HG02642 (cell line): ENCODE data around the gene GNG4.
"Not testable (repeated sequence)": the region's sequence is repeated elsewhere in the genome, so short reads cannot be mapped to it uniquely, and the experiment has no call there.

Experiments used
- ATAC-seq: cut with Tn5 transposase; IDR thresholded peaks from one replicate; pipeline ENCODE4 v1.9.1; 2021; ENCODE audit warnings: mild to moderate bottlenecking; ENCODE audit not compliant: unreplicated experiment, poor library complexity

The GNG4 gene

DNA sequence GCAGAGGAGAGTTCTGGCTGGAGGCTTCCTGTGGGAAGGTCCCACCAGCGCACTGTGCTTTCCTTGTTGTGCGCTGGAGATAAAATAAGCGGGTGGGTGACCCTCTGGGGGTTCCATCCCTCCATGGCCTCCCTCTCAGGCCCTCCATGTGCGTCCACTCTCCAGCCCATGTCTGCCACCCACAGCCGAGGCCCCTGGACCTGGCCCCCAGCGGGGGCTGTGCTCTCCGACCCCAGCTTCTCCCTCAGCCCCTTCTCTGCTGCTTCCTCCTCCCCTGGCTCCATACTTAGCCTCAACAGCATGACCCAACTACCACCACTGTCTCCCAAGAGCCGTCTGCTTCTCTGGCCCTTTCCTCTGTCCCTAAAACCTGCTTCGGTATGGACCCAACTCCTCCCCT lies 61.4 kb downstream of the GNG4 start:
- ATAC-seq, result no peak

DNA sequence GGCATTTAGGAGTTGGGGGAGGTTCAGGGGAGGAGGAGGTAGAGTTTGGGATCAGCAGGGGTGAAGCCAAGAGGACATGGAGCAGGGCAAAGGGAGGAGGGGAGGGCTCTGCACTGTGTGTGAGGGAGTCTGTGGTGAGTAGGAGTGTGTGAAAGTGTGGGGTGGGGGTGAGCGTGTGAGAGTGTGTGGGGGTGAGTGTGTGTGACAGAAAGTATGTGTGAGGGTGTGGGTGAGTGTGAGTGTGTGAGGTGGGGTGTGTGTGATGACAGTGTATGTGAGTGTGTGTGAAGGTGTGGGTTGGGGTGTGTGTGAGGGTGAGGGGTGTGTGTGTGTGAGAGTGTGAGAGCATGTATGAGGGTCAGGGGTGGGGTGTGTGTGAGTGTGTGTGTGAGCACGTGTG lies 62.6 kb downstream of the GNG4 start:
- no peak for ATAC-seq

DNA sequence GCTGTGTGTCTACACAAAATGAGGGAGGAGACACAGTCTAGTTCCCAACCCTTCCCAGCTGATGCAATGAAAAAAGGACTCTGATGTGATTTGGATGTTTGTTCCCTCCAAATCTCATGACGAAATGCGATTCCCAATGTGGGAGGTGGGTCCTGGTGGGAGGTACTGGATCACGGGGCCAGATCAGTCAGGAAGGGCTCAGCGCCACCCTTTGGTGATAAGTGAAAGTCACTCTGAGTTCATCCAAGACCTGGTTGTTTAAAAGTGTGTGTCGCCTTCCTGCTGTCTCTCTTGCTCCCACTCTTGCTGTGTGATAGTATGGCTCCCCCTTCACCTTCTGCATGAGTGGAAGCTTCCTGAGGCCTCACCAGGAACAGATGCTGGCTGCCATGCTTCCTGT lies 63.2 kb downstream of the GNG4 start:
- ATAC-seq, result no peak

DNA sequence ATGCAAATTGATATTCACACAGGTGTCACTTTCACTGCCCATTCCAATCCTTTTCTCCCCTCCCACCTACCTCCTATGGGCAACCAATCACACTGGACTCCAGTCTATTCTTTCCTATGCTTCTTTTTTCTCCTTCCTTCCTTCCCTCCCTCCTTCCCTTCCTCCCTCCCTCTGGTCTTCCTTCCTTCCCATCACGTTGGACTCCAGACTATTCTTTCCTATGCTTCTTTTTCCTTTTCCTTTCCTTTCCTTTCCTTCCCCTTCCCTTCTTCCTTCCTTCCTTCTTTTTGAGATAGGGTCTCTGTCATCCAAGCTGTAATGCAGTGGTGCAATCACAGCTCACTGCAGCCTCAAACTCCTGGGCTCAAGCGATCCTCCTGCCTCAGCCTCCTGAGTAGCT lies 64.6 kb downstream of the GNG4 start:
- no peak for ATAC-seq

DNA sequence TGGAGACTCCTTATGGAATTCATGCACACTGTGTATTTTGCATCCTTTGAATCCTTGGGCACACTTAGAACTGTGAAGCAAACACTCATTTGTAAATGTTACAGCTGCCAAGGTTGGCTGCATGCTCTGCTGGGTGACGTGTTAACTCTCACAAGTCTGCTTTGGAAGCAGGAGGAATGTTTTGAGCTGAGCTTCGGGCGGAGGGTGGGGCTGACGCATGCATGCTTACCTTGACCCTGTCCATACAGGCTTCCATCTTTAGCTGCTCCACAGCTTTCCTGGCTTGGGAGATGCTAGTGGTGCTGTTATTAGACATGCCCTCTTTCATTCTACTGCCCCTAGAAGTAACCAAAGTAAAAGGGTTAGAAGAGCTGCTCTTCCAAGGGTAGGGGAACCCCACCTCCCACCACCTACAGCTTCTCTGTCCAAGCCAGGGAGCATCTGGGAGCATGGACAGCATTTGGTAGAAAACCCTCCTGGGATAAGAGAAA lies 66.0 kb downstream of the GNG4 start:
- ATAC-seq, result no peak

DNA sequence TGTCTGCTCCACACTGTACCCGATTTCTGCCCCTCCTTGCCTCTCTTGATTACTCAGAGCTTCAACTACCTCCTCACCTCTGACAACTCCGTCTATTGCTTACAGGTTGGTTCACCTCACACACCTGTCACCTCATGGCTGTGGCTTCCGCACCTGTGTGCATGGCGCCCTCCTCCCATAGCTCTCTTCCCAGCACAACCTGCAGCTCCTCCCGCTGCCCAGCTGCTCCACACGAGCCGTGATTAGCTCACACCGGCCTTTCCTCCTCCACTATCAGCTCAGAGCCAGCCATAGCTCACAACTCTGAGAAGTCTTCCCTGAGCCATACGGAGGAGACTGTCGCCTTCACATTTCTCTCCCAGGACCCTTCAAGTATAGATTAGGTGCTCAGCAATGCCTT lies 67.5 kb downstream of the GNG4 start:
- ATAC-seq, result no peak

DNA sequence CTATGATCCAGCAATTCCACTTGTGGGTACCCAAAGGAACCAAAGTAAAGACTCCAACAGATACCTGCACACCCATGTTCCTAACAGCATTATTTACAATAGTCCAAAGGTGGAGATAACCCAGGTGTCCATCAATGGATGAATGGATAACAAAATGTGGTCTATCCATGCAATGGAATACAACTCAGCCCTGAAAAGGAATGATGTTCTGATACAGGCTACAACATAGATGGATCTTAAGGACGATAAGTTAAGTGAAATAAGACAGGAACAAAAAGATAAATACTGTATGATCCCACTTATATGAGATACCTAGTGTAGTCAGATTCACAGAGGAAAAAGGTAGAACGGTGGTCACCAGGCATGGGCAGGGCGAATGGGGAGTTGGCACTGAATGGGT lies 69.7 kb downstream of the GNG4 start:
- no peak for ATAC-seq

DNA sequence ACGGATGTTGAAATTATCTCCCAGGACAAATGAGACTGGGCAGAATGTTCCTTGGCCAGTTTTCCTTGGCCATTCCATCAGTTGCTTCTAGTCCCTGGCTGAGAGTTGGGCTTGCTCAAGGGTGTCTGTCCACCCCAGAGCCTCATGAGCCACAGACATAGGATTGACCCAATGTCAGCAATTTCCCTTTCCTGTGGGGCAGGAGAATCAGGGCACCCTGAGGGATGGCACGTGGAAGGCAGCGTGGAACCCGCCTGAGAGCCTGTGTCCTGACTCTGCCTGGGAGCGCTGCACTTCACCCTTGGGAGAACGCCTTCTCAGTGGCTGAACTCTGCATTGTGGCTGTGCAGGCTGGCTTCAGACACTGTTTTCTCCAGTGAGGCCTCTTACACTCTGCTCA lies 74.0 kb downstream of the GNG4 start:
- ATAC-seq, result no peak

DNA sequence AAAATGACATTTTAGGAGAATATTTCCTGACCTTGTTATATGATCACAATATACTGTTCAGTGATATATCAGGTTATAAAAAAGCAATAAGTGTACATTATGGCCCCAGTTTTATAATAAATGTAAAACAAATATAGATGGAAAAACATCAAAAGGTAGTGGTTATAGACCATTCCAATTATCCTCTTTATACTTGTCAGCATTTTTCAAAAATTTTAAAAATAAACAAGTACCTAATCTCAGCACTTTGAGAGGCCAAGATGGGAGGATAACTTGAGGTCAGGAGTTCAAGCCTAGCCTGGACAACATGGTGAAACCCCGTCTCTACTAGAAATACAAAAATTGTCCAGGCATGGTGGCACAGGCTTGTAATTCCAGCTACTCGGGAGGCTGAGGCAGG lies 75.7 kb downstream of the GNG4 start:
- ATAC-seq, result no peak

DNA sequence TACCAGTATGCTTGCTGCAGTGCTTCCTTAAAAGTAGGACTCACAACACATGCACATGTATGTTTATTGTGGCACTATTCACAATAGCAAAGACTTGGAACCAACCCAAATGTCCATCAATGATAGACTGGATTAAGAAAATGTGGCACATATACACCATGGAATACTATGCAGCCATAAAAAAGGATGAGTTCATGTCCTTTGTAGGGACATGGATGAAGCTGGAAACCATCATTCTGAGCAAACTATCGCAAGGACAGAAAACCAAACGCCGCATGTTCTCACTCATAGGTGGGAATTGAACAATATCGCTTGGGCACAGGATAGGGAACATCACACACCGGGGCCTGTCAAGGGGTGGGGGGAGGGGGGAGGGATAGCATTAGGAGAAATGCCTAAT lies 76.6 kb downstream of the GNG4 start:
- ATAC-seq, result not testable (repeated sequence)

DNA sequence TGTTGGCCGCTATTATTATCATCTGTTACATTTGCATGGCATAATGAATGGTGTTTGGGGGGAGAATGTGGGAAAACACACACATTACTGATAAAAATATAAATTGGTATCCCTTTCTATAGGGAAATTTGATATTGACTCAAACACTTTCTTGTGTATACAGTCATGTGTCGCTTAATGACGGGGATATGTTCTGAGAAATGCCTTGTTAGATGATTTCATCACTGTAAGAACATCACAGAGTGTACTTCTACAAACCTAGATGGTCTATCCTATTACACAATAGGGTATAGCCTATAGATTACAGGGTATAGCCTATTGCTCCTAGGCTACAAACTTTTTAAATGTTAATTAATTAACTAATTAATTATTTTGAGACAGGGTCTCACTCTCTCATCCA lies 78.1 kb downstream of the GNG4 start:
- no peak for ATAC-seq

DNA sequence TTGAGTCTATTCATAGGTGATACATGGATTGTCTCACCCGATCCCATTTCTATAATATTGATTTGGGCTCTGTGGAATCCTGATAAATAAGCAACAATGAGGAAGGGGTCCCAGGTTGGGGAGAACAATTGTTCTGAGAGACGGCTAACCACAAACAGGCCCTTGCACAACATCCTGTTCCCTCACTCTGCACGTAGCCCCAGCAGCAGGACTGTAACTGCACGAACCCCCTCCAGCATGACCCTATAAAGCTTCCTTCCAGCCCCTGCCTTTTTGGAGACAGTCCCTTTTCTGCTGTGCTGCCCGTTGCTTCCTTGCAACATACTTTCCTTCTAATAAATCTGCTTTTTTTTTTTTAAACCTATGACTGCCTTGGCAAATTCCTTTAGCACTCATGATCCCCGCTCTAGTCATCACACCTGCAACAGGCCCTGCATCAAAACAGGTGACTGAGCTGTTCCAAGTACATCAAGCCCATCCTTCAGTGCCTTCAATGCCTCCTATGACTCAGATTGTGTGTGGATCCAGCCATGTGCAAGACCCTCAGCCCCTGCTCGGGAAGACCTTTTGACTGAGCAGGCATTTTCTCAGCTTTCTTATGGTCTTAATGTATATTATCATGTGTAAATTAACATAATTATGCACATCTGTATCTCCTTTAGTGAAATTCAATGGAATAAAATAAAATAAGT lies 81.6 kb downstream of the GNG4 start:
- no peak for ATAC-seq

DNA sequence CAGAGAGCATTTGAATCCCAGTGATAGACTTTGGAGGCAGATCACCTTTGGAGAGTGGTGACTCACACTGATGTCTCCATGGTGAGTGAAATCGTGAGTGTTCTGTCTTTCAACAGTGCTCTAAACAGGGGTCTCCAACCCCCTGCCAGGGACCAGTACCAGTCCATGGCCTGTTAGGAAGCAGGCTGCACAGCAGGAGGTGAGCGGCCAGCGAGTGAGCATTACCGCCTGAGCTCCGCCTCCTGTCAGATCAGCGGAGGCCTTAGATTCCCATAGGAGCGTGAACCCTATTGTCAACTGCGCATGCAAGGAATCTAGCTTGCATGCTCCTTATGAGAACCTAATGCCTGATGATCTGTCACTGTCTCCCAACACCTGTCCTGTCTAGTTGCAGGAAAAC lies 83.5 kb downstream of the GNG4 start:
- no peak for ATAC-seq

DNA sequence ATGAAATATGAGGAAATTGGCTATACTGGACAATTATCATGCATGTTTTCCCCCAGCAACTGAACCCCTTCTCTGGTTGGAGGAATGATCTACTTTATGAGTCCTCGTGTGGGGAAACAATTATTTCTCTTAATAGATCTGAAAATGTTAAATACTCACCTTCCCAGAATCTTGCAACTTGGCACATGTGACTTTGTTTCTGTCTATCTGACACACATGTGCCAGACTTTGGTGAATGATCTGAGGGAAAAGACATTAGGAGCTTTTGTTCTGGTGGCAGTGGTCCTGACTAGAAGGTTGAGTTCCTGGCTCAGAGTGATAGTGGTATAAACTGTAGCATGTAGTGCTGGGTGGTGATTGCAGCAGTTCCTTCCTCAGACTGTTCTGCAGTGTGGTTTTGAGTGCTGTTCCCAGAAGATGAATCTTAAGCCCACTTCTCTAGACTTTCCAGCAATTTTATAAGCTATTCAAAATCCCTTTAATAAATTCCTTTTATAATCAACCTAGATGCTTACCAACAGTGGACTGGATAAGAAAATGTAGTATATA lies 86.0 kb downstream of the GNG4 start:
- no peak for ATAC-seq

DNA sequence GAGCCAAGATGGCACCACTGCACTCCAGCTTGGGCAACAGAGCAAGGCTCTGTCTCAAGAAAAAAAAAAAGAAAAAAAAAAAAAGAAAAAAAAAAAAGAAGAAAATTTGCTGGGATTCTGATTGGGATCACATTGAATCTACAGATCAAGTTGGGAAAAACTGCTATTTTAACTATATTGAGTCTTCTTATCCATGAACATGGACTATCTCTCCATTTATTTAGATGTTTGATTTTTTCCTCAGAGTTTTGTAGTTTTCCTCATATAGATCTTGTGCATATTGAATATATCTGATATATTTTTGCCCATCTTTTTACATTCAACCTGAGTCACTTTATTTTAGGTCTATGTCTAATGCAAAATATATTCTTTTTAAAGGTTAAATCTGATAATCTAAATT lies 87.0 kb downstream of the GNG4 start:
- ATAC-seq, result no peak

DNA sequence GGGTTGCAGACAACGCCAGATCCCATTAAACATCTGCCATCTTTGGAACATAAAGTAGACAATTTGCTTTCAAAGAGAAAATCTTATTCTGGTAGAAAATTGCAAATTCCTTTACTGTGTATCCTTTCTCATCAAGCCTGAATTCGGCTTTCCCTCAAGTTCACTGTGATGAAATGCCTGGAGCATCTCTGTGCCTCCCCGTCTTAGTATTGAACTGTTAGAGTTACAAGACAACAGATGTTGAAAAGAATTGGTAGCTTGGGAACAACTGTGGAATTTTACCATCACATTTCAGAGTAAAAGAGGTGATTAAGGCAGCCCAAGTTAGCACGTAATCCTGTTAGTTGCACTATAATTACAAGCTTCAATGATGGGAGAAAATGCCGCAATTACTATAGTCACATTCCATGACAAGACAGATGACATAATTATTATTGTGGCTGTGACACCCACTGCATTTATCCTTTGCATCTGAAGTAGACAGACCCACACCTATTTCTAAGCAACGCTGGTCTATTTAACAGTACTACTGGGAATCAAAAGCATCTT lies 90.9 kb downstream of the GNG4 start:
- ATAC-seq, result no peak

DNA sequence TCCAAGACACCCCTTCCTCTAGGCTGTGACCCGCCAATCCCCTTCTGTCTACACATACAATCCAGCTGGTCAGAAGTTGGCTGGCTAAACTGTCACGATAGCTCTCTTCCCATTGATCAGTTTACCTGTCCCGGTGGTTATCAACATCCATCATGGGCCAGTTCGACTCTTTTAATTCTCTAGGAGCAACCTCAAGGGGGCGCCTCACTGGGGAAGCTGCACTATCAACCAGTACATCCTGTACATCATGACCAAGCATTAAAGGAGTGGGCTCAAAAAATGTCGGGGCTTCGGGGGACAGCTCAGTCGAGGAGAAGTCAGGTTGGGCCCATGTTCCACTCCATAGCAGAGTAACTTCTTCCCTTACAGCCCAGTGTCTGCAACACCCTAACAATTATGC lies 92.1 kb downstream of the GNG4 start:
- no peak for ATAC-seq

DNA sequence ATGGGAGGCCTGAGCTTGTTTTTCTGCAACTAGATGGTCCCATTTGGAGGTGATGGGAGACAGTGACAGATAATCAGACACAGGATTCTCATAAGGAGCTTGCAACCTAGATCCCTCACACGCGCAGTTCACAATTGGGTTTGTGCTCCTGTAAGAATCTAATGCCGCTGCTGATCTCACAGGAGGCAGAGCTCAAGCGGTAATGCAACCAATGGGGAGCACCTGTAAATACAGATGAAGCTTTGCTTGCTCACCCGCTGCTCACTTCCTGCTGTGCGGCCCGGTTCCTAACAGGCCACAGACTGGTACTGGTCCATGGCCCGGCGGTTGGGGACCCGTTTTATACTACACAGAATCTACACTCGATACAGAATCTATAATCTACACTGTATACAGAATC lies 92.8 kb downstream of the GNG4 start:
- ATAC-seq, result no peak

DNA sequence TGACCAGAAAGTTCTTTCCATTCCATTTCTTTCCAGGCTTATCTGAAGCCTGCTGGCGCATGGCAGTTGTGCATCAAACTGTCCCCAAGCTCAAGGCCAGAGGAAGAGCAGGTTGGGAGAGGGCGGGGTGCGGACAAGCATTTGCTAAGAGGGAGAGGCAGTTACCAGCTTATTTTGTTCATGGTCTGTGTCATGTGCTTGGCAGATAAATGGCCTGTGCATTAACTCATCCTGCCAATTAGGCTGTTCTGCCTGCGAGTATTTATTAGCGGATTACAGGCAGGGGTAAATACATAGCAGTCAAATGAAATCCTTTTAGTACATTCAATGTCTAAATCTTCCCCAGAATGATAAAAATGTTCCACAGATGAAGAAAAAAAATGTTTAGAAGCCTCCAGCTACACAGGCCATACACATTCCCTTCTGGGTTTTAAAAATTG lies 96.5 kb downstream of the GNG4 start:
- ATAC-seq, result no peak

DNA sequence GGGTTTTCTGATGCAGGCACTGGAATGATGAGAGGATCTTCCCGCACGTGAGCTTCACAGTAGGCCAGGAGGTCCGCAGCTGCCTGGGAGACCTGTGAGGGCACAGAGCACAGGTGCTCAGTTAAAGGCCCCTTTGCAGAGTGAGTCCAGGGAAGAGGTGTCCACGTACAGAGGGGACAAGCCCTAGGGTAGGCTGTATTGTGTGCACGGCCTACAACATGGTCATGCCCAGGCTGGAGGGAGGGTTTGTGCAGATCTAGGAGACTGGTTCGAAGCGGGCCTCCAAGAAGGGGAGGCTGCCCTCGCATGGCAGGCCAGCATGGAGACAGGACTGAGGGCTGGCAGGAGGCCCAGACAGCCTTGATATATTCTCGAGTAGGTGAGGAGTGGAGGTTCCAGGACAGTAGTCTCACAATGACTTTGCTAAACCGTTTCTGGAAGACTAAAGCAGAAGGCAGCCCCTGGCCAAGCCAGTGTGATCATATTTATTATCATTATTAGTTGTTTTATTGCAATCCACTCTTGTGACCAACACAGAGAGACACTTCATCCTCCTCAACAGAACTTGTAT lies 97.4 kb downstream of the GNG4 start:
- no peak for ATAC-seq

DNA sequence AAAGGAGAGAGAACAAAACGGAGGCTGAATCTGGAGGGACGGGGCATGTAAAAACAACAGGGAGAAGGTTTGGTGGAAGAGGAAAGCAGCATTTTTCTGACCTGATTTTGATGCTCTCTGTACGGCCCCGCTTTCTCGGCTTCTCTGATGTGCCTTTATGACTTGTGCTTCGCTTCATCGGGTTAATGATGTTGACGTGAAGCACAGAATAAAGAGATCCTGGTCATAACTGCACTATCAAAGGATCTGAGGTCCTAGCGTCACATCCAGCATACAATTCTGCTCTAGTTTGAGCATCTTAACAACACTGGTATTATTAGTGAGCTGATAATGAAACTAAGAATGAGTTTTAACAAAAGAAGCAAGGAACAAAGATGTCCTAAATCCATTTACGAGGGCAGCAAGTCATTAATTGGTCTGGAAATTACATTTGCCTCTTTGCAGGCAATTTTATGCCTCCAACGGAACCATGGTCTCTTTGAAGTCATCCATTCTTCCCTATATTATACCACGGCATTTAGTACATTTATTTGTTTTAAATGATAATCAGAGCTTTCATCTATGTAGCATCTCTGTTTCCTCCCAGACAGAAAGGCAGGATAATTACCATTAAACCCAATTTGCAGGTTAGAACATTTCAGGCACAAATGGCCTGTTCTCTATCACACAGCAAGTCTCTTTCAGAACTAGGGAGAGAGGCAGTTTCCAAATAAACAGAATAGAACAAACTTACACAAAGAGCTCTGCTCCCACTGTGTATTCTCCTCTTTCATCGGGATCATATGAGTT lies 100.0 kb downstream of the GNG4 start:
- ATAC-seq, result no peak
